SK-N-SH (cell line): Measurements from ENCODE around the gene FAM221B.

Experiments used
- CTCF ChIP-seq: fragments of 200-600 bp; sonication (generic); IDR thresholded peaks from 2 replicates; pipeline ENCODE4 v1.6.1; 2017; ENCODE audit warnings: antibody characterized with exemption, mild to moderate bottlenecking, moderate library complexity
- EZH2phosphoT487 ChIP-seq: fragments of 200-600 bp; sonication (generic); IDR thresholded peaks from 2 replicates; pipeline ENCODE4 v1.6.1; 2017; ENCODE audit warnings: low read depth, mixed run types, mild to moderate bottlenecking, antibody characterized with exemption, moderate library complexity, borderline replicate concordance
- MAX ChIP-seq: IDR thresholded peaks from 2 replicates; pipeline ENCODE4 v1.4.0; 2012; ENCODE audit warnings: low read depth

DNA sequence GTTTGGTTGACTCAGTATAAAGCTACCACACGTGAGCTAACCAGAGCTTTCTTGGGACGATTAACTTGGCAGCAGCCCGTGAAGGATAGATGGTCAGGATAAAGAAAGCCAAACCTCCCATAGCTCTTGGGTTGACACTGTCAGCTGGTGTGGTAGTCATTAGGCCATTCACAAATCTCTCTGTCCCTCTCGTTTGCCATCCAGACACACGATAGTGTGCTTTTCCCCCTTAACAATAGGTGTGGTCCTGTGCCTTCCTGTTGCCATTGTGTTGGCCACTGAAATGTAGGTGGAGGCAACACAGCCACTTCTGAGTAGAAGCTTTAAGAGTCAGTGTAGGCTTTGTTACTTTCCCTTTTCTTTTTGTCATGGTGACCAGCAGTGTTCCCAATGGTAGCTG lies 29.9 kb upstream of the FAM221B start:
- TF ChIP-seq CTCF (no peak), EZH2phosphoT487 (no peak), MAX (no peak)
